Lower leg skin (tissue), 4 donors: Measurements from ENCODE around the gene ARID3B. TPM values are rescaled to one million over a fixed set of nuclear protein-coding genes. Genes with fewer than 3 reads are reported as not detected.

Experiments
- DNase-seq, 2 donors: peaks; one replicate each; pipeline ENCODE4 v3.0.0-alpha.2; 2019; ENCODE audit warnings: low spot score in 2 of 2
- H3K4me3 ChIP-seq: fragments of 200-600 bp; sonication (generic); 2 replicates; pipeline ENCODE4 v1.5.1; 2017; ENCODE audit warnings: mild to moderate bottlenecking, low read depth; ENCODE audit not compliant: poor library complexity, severe bottlenecking
- CTCF ChIP-seq, 3 donors: fragments of 450-650 bp; IDR thresholded peaks; one replicate each; pipeline ENCODE4 v1.5.1; 2016; ENCODE audit warnings: antibody characterized with exemption in 3 of 3, mild to moderate bottlenecking in 3 of 3, moderate library complexity in 2 of 3
- POLR2A ChIP-seq, 2 donors: fragments of 450-650 bp; IDR thresholded peaks; one replicate each; pipeline ENCODE4 v1.6.1; 2016 to 2017; ENCODE audit warnings: antibody characterized with exemption in 2 of 2, mild to moderate bottlenecking in 1 of 2, moderate library complexity in 1 of 2
- WGBS, 2 donors: methylation state at CpG; one replicate each; pipeline ENCODE4 v1.1.5; 2018; 5-methylcytosine and 5-hydroxymethylcytosine counted together
- intact Hi-C: fragments of 100-400 bp; cut with DNase I; formaldehyde crosslinking; loops from one replicate; pipeline ENCODE4 v1.15.0; 2023; ENCODE audit warnings: low total_unique reads
- total RNA-seq, 4 donors: library from RNA; depleted of rRNA; stranded (reverse); fragments of >200 nt; gene quantifications; one replicate each; pipeline ENCODE4 v1.1.0, GENCODE V29; 2016

ARID3B gene
- total RNA-seq, 4 donors from 2014 or later = 4.9 to 6.3 (median 6.1) TPM

- intact Hi-C loops = no loop called here
- no peak for TF ChIP-seq CTCF (IDR thresholded peaks at IDR 0.05)
- TF ChIP-seq POLR2A (IDR thresholded peaks at IDR 0.05) = no peak
- DNase-seq = no peak
- 85 to 90% methylated on average over 4 of the region's 4 CpGs for WGBS, 2 donors
- no peak overlapping the region for H3K4me3 ChIP-seq
Observed at GRCh38 chr15:74584779-74585178, 43.8 kb downstream of the ARID3B start.

- DNase-seq = no peak
- no peak overlapping the region for H3K4me3 ChIP-seq
- no peak for TF ChIP-seq POLR2A (IDR thresholded peaks at IDR 0.05)
- TF ChIP-seq CTCF (IDR thresholded peaks at IDR 0.05) = no peak
- 56 to 70% methylated on average over 3 of the region's 3 CpGs for WGBS, 2 donors
- intact Hi-C loops = no loop called here
Observed at GRCh38 chr15:74585191-74585590, 44.2 kb downstream of the ARID3B start.

DNA sequence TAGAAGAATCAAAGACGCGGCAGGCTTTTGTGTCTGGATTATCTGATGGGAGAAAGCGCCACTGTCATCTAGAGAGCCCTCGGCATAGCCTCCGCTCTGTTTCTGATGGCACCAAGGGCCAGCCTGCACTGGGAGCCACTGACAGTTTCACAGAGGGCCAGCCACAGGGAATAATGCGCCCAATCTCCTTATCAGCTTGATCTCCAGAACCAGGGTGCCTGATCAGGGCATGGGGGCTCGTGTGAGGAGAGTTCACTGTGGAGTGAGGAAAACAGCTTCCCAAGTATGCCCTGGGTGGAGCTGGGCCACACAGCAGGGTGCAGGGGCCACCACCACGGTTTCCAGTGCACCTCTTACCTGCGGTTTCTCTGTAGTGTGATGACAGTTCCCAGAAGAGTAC, 44.8 kb downstream of the ARID3B start:
- DNase-seq = no peak
- 92 to 93% methylated on average over 9 of the region's 9 CpGs for WGBS, 2 donors
- intact Hi-C loops = no loop called here
- no peak overlapping the region for H3K4me3 ChIP-seq
- no peak for TF ChIP-seq CTCF (IDR thresholded peaks at IDR 0.05)
- TF ChIP-seq POLR2A (IDR thresholded peaks at IDR 0.05) = no peak

GRCh38 chr15:74589826-74590225, 48.8 kb downstream of the ARID3B start:
- H3K4me3 ChIP-seq = no peak overlapping the region
- 88 to 94% methylated on average over 6 of the region's 6 CpGs for WGBS, 2 donors
- TF ChIP-seq CTCF (IDR thresholded peaks at IDR 0.05) (no peak), POLR2A (IDR thresholded peaks at IDR 0.05) (no peak)
- no peak for DNase-seq
- intact Hi-C loops = no loop called here

- DNase-seq = no peak
- WGBS, 2 donors = 75 to 87% methylated on average over 3 of the region's 3 CpGs
- intact Hi-C loops = no loop called here
- TF ChIP-seq CTCF (IDR thresholded peaks at IDR 0.05) (no peak), POLR2A (IDR thresholded peaks at IDR 0.05) (no peak)
- no peak overlapping the region for H3K4me3 ChIP-seq
Observed at GRCh38 chr15:74592222-74592621, 51.2 kb downstream of the ARID3B start.

- H3K4me3 ChIP-seq = no peak overlapping the region
- intact Hi-C loops = no loop called here
- TF ChIP-seq POLR2A (IDR thresholded peaks at IDR 0.05) (no peak), CTCF (IDR thresholded peaks at IDR 0.05) (no peak)
- WGBS, 2 donors = 89 to 93% methylated on average over 7 of the region's 7 CpGs
- DNase-seq = no peak
Observed at GRCh38 chr15:74593122-74593521, 52.1 kb downstream of the ARID3B start.
